ENCODE data around the gene KRT37. TPM values are rescaled to one million over a fixed set of nuclear protein-coding genes. Genes with fewer than 3 reads are reported as not detected.

KRT37 gene
- total RNA-seq, 2 experiments from 2014 or later: not detected

Other genes with a start within 250 kb of the KRT37 start
- gene KRTAP4-2, start 246.4 kb downstream of the KRT37 start, total RNA-seq: not detected
- not detected for gene KRTAP4-1, start 239.7 kb downstream of the KRT37 start, total RNA-seq
- gene KRTAP9-1, start 234.7 kb downstream of the KRT37 start, total RNA-seq: not detected
- gene KRTAP9-2, start 197.9 kb downstream of the KRT37 start, total RNA-seq: not detected
- not detected for gene KRTAP9-3, start 192.1 kb downstream of the KRT37 start, total RNA-seq
- gene KRTAP9-8, start 186.6 kb downstream of the KRT37 start, total RNA-seq: not detected
- gene KRTAP9-4, start 174.9 kb downstream of the KRT37 start, total RNA-seq: not detected
- not detected for gene KRTAP9-9, start 169.2 kb downstream of the KRT37 start, total RNA-seq
- gene KRTAP9-6, start 159.2 kb downstream of the KRT37 start, total RNA-seq: not detected
- gene KRTAP9-7, start 148.9 kb downstream of the KRT37 start, total RNA-seq: not detected
- not detected for gene KRTAP29-1, start 121.7 kb downstream of the KRT37 start, total RNA-seq
- gene KRTAP16-1, start 115.3 kb downstream of the KRT37 start, total RNA-seq: under 1 TPM in 1 of 2 experiments, not detected in 1; 0.12 TPM
- not detected for gene KRTAP17-1, start 108.9 kb downstream of the KRT37 start, total RNA-seq
- not detected for gene KRT33A, start 73.8 kb downstream of the KRT37 start, total RNA-seq
- gene KRT33B, start 54.8 kb downstream of the KRT37 start, total RNA-seq: not detected
- gene KRT34, start 42.3 kb downstream of the KRT37 start, total RNA-seq: not detected
- gene KRT31, start 27.0 kb downstream of the KRT37 start, total RNA-seq: not detected
- not detected for gene KRT38, start 16.4 kb upstream of the KRT37 start, total RNA-seq
- not detected for gene KRT32, start 42.8 kb upstream of the KRT37 start, total RNA-seq
- gene KRT35, start 56.6 kb upstream of the KRT37 start, total RNA-seq: not detected
- gene KRT36, start 65.3 kb upstream of the KRT37 start, total RNA-seq: not detected
- not detected for gene KRT13, start 81.0 kb upstream of the KRT37 start, total RNA-seq
- gene KRT15, start 94.3 kb upstream of the KRT37 start, total RNA-seq: not detected
- gene KRT19, start 103.7 kb upstream of the KRT37 start, total RNA-seq: not detected
- not detected for gene KRT9, start 147.5 kb upstream of the KRT37 start, total RNA-seq
- gene KRT14, start 162.3 kb upstream of the KRT37 start, total RNA-seq: not detected
- gene KRT16, start 188.2 kb upstream of the KRT37 start, total RNA-seq: not detected
- under 1 TPM in 1 of 2 experiments, not detected in 1; 0.25 TPM for gene KRT17, start 200.0 kb upstream of the KRT37 start, total RNA-seq

All from activated CD4-positive, alpha-beta T cell treated with anti-CD3 and anti-CD28 coated beads, Interleukin-2, amount 10 ng/mL, durations not matched to agents 7 days and 5 days (primary cell).